ENCODE results near the gene ANKRD55.

Gene ANKRD55

GRCh38 chr5:56270568-56271392, 37.6 kb upstream of the ANKRD55 start (continued):
- no peak for TF ChIP-seq TSHZ1 (tag by site-specific recombination; IDR thresholded peaks at IDR 0.05; ENCODE audit: borderline replicate concordance)
- TF ChIP-seq ZNF513 (tag by site-specific recombination; IDR thresholded peaks at IDR 0.05): no peak
- no peak for TF ChIP-seq ZNF707 (tag by site-specific recombination; IDR thresholded peaks at IDR 0.05)
- TF ChIP-seq ZIC2 (tag by site-specific recombination; IDR thresholded peaks at IDR 0.05): peak; percentile 33; the same call in 1 of the 2 replicates
- TF ChIP-seq ZNF157 (tag by site-specific recombination; IDR thresholded peaks at IDR 0.05): no peak
- TF ChIP-seq ZNF140 (tag by site-specific recombination; IDR thresholded peaks at IDR 0.05): no peak
- TF ChIP-seq ZNF366 (tag by site-specific recombination; conservative IDR thresholded peaks at IDR 0.05): no peak
- TF ChIP-seq ZBTB44 (tag by site-specific recombination; IDR thresholded peaks at IDR 0.05): no peak

GRCh38 chr5:56270058-56270457, 36.9 kb upstream of the ANKRD55 start:
- Histone ChIP-seq H3K4me1 (ENCODE audit: control insufficient read depth, insufficient read depth, low read length) (no peaks in the 10 kb centered on the region), H3K9me3 (ENCODE audit: control insufficient read depth, insufficient read depth, low read depth, low read length) (no peaks in the 10 kb centered on the region), H3K27ac (ENCODE audit: extremely low read depth, low read depth, low read length) (no peak overlapping the region), H3K4me3 (ENCODE audit: low read depth, low read length) (no peak overlapping the region), H3K36me3 (ENCODE audit: control insufficient read depth in 2 of 2, insufficient read depth in 1 of 2, low read length in 2 of 2) (no peaks in the 10 kb centered on the region)
- POLR2A ChIA-PET: interaction anchor here (0.6 to 1.1 kb wide), 2 partner anchors 62 to 569 kb away, joined by 3 to 7 read pairs; no protein-coding TSS in a partner anchor
- CTCF ChIA-PET: interaction anchor here (0.6 to 4.6 kb wide), 23 partner anchors 10 to 1640 kb away, joined by 3 to 74 read pairs (median 4); no protein-coding TSS in a partner anchor
- no peak for TF ChIP-seq TSHZ1 (tag by site-specific recombination; IDR thresholded peaks at IDR 0.05; ENCODE audit: borderline replicate concordance)
- TF ChIP-seq GFI1B (tag by site-specific recombination; IDR thresholded peaks at IDR 0.05): no peak
- TF ChIP-seq ZNF366 (tag by site-specific recombination; conservative IDR thresholded peaks at IDR 0.05): no peak
- TF ChIP-seq ZBTB26 (tag by site-specific recombination; optimal IDR thresholded peaks at IDR 0.05): no peak
- TF ChIP-seq ZNF132 (tag by site-specific recombination; IDR thresholded peaks at IDR 0.05; ENCODE audit: borderline replicate concordance): no peak
- no peak for TF ChIP-seq ZNF639 (tag by site-specific recombination; IDR thresholded peaks at IDR 0.05)
- TF ChIP-seq BCL11A (tag by site-specific recombination; IDR thresholded peaks at IDR 0.05; ENCODE audit: low read depth): no peak
- TF ChIP-seq ZBTB21 (tag by site-specific recombination; IDR thresholded peaks at IDR 0.05): no peak
- no peak for TF ChIP-seq ZNF521 (tag by site-specific recombination; IDR thresholded peaks at IDR 0.05)
- TF ChIP-seq ZNF280C (tag by site-specific recombination; IDR thresholded peaks at IDR 0.05): no peak

All from HEK293 (cell line).